ENCODE data around the gene SYNGR3.
"Not testable (repeated sequence)": the region's sequence is repeated elsewhere in the genome, so short reads cannot be mapped to it uniquely, and the experiment has no call there.

SYNGR3 gene, protein sequence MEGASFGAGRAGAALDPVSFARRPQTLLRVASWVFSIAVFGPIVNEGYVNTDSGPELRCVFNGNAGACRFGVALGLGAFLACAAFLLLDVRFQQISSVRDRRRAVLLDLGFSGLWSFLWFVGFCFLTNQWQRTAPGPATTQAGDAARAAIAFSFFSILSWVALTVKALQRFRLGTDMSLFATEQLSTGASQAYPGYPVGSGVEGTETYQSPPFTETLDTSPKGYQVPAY

DNA sequence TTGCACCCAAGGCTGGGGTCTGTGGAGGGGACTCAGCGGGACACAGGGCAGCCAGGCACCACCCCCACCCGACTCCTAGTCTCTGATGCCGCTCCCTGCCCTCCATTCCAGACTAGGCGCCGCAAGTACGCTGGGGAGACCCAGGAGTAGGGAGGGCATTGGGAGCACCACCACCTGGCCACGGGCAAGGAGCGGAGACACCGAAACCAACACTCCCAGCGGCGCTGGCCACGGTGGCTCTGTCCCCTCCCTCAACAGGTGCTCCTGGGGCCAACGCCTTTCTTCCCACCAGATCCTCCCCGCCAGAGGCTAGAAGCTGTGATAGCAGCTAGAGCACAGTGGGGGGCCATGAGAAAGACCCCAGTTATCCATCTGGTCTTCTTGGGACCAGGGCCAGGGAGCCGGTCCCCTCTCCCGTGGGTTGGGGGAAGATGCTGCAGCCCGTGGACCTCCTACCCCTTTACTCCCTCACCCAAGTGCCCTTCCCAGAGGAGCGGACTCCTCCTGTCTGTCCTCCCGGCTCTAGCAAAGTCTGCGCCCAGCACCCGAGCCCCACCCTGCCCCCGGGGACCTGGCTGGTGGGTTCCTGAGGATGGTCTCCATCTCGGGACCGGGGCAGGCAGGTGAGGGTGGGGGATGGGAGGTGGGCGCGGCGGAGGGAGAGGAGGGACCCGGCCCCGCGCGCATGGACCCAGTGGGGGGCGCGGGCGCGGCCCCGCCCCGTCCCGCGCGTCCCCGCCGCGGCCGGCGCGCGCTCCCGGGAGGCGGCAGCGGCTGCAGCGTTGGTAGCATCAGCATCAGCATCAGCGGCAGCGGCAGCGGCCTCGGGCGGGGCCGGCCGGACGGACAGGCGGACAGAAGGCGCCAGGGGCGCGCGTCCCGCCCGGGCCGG, at the start of gene SYNGR3:
Gene SYNGR3, plus strand, starts transcription at position 762 of the 892 bp plus-strand sequence. CDS start 133 bp downstream, outside the sequence.
- DNase-seq (ENCODE audit: low spot score) = peak; percentile 59

DNA sequence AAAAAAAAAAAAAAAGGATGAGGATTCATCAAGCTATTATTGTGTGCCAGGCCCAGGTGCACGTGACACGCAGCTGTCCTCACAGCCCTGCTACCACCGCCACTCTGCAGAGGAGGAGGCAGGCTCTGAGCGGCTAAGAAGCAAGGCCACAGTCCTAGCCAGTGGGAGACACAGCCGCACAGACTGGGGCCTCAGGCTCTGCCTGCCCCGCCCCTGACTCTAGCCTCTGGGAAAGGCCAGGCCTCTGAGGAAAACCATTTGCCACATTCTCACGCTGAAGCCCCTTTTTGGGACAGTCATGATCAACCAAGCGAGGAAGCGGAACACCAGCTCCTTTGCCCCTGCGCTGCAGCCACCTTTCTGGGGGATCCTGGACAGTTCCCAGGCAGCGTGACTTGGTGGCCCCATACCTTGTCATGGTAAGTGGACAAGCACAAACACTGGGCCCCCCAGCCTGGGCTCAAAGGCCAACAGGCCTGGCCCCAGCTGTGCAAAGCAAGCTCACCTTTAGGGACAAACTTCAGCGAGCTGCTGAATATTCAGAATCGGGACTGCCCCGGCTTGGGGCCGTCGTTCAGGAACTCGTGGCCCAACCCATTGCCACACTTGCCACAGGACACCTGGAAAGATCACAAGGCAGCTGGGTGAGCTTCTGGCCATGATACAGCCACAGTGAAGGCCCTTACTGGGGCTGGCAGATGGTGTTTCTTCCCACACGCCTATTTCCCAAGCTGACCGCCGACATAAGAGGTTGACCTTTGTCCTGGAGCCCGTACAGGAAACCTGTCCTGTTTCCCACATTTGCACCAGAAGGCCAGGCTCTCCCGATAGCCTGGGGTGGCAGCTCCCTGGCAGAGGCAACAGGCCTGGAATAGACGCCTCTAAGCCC, 49.3 kb upstream of the SYNGR3 start:
- no peak for DNase-seq (ENCODE audit: low spot score)

DNA sequence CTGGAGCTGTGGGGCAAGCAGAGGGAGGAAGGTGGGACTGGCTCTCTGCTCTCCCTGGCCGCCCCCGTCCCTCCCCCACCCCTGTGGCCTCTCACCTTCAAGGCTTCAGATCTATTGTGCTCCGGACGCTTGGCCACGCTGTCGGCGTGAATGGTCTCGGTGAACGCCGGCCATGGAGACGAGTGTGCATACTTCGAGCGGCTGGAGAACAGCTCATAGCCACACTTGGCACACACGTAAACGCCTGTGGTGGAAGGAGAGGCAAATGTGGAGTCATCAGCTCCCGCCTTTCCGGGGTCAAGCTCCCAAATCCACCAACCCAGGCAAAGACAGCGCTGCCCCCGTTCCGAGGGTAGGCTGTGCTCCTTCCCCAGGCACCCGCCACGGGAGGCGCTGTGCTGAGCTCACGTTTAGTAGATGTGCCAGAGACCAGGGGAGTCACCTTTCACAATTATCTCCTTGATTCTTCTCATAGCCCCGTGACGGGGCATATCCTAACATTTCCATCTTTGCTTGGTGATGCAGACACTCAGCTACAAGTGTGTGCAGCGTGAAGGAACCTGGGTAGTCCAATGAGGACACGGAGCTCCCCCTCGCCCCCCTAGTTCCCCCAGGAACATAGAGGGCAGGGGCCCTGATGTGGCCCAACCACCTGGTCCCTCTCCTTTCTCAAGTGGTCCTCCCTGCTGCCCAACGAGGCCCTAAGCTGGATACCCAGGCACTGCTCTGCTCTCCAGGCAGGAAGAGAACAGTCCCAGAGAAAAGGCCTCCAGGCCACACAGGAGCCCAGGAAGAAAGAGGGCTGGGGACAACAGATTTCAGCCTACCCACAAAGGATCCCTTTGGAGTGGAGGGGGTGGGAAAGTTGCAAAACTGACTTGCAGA, 48.4 kb upstream of the SYNGR3 start:
- DNase-seq (ENCODE audit: low spot score) = no peak

DNA sequence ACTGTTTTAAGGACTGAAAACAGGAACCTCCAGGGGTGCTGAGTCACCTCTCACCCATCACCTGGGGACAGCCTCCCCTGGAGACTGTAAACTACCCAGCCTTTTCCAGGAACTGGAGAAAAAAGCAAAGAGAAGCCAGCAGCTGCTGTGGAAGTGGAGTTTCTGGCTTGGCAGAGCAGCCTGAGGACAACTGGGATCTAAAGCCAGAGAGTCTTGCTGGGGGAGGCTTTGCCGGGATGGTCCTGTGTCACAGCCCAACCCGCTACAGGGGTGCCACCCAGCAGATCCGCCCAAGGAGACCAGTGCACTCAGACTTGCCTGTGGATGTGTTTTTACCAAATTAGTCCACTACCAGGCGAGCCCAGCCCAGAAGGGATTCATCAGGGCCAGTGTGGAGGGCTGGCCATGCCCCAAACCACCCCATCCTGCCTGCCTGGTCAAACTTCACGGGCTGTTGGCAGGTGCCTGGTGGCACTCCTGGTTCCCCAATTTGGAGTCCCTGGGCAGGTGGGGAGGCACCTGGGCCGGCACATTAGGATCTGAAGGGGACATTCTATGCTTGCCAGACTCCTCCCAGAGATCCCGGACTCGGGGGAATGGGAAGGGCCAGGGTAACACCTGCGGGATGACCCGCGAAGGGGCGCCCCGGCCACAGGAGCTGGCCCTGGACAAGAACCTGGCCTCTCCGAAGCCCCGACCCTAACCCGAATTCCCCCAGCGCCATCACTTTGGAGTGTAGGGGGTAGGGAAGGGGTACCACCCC, 47.5 kb upstream of the SYNGR3 start:
- no peak for DNase-seq (ENCODE audit: low spot score)

DNA sequence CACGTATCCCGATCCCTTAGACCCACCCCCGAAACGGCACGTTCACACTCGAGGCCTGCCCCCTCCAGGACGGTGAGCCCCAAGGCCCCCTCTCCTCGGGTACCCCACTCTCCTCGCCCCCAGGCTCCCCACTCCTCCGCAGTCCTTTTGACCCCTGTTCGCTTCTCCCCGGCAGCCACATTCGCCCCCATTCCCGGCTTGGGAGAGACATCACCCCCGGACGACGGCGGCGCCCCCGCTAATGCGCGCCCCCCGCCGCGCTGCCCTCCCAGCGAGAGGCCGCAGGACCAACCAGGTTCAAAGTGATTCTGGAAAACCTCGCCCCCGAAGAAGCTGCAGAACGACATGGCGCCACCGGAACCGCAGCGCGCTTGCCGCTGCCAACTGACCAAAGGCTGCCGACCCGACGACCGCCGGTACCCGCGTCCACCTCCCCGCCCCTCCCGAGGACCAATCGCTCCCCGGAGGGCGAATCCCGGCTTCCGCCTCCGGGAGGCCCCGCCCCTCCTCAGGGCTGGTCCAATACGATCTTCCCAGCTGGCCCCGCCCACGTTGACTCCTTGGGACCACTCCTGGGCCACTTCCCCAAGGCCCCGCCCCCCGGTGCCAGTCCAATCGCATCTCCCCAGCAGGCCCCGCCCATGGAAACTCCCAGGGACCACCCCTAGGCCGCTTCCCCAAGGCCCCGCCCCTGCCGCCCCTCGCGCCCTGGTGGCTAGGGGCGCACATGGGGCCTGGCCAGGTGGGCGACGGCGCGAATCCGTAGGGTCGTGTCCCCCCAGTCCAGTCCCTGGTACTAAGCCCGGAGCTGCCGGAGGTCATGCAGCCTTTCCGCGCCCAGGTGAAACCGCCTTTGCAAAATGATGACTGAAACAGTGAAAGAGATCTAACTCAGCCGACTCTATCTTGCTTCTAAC, 46.7 kb upstream of the SYNGR3 start, which contains the start of gene MSRB1:
Gene MSRB1, minus strand, starts transcription at position 390 of the 917 bp plus-strand sequence. Its CDS starts 43 bp downstream, at position 347.
- peak; percentile 99 for DNase-seq (ENCODE audit: low spot score)

DNA sequence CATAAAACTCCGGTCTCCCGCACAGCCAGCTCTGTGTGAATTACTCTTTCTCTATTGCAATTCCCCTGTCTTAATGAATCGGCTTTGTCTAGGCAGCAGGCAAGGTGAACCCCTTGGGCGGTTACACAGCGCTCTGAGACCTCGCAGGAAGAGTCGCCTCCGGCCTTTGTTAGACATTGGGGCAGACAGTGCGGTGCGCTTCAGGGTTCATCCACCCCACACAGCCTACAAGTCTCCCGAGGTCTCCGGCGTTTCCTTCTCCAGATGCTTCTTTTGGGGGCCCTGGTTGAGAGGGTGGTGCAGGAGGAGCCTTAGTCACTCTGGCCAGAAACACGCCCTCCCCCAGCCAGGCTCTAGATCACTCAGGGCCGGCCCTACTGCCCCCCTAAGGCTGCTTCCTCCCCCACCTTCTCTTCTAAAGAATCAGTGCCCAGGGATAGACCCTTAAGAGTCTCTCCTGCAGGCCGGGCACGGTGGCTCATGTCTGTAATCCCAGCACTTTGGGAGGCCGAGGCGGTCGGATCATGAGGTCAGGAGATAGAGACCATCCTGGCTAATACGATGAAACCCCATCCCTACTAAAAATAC, 45.1 kb upstream of the SYNGR3 start:
- no peak for DNase-seq (ENCODE audit: low spot score)

DNA sequence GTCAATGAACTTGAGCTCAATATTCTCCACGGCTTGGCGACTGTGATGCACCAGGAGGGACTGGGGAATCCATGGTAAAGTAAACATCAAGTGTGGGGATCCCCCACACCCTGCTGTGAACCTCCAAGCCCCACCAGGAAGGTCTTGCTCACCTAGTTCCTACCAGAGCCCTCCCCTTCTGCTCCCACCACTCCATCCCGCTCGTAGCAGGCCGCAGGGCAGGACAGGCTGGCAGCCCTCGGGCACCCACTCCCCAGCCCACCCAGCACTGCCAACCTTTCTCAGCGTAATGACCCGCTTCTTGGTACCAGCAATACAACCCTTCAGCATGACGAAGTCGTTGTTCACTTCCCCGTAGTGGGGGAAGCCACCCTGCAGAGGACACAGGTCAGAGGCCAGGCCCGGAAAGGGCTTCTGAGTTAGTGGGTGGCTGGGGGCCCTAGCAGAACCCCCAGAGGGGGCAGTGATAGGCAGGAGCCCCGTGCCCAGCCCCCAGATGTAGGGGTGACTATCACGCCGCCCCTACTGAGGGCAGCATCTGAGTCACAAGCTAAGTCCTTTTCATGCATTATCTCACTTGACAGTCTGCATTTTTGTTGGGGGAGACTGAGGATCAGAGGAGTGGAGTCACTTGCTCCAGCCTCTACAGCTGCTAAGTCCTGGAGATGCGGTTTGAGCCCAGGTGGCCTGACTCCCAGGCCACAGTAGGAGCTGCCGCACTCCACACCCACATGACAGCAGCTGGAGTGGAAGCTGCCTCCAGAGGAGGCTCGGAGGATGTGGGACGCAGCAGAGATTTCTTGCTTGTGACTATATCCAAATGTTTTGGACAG, 44.0 kb upstream of the SYNGR3 start:
- no peak for DNase-seq (ENCODE audit: low spot score)

DNA sequence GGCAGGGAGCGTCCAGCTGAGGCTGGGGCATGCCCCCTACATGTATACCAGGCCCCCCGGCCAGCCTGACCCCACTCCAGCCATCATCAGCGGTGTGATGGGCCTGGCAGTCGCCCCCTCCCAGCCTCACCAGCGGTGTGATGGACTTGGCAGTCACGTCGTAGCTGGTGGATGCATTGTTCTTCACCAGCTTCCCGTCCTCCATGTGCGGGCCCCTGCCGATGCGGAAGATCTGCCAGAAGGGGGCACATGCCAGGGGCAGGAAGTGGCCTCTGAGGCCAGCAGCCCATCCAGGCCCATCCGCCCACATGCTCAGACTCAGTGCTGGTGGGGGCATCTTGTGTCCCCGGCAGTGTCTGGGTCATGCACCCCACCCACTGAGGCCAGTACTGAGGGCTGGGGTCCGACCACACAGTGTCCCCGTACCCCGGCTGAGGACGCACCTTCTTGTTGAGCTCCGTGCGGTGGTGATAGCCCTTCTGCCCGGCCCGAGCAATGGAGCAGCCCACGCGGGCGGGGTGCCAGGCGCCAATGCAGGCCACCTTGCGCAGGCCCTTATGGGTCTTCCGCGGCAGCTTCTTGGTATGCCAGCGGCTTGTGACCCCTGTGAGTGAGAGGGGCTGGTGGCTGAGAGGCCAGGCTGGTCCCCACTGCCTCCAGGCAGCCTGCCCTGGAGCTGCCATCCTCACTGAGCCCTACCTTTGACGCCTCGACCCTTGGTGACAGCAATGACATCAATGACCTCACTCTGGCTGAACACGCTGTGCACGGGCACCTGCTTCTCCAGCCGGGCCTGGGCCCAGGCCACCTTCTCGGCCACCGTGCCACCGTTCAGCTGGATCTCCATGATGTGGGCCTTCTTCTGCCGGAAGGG, 43.0 kb upstream of the SYNGR3 start:
- no peak for DNase-seq (ENCODE audit: low spot score)

DNA sequence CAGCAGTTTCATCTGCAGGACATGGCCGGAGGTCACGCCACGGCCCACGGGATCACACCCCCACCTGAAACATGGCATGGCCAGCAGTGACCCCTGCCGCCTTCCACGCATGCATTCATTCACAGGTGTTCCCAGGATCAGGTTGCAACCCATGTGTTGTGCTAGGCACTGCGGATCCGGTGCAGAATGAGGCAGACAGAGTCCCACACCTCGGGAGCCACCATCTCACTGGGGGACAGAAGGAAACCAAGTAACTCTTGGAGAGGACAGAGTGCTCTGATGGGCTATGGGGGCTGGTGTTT, 42.5 kb upstream of the SYNGR3 start:
- no peak for DNase-seq (ENCODE audit: low spot score)

DNA sequence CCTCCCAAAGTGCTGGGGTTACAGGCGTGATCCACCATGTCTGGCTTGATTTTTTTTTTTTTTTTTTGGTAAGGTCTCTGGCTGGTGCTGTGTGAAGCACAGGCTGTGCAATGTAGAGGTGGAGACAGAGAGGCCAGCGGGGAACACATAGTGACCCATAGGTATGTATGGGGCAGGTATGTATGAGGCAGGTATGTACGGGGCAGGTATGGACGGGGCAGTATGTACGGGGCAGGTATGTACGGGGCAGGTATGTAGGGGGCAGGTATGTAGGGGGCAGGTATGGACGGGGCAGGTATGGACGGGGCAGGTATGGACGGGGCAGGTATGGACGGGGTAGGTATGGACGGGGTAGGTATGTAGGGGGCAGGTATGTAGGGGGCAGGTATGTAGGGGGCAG, 40.3 kb upstream of the SYNGR3 start:
- DNase-seq (ENCODE audit: low spot score) = no peak

DNA sequence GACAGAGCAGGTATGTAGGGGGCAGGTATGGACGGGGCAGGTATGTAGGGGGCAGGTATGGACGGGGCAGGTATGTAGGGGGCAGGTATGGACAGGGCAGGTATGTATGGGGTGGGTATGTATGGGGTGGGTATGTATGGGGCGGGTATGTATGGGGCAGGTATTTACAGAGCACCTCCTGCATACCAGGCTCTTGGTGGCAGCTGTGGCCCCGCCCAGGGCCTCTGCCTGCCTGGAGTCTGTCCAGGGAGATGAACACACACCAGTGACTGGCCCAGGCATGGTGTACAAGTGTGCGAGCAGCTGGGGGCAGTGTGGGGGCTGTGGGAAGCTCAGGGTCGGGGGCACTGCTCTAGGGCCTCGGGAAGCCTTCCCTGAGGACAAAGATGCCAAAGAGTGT, 39.7 kb upstream of the SYNGR3 start:
- no peak for DNase-seq (ENCODE audit: low spot score)

DNA sequence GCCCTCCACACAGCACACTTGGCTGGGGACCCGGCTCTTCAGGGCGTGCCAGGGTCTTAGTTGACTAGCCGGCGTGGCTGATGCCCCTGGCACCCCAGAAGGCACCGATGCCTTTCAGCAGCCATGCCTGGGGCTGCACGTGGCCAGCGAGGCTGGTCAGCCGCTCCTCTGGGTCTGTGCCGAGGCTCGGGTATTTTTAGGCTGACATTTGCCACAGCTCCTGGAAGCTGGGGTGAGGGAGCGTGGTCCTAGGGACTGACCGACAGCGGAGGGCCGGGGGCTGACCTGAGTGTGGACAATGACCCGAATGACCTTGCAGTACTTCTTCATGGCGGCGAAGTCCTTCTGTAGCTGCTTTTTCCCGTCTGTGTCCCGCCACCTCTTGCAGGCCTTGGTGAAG, 39.2 kb upstream of the SYNGR3 start:
- no peak for DNase-seq (ENCODE audit: low spot score)

DNA sequence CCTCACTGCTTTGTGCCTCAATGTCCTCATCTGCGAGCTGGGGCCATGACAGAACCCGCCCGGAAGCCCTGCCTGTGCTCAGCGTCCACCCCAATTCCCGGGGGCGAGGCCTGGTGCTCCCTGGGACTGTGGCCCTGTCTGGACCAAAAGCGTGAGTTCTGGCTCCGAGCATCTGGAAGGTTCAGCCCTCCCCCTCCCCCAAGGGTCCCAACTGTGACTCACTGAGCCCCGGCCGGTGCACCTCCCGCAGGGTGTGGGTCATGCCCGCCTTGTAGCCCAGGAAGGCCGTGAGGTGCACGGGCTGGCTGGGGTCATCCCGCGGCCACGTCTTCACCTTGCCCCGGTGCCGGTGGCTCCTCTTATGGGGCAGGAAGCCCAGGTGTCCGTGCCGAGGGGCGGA, 36.0 kb upstream of the SYNGR3 start:
- DNase-seq (ENCODE audit: low spot score) = no peak

DNA sequence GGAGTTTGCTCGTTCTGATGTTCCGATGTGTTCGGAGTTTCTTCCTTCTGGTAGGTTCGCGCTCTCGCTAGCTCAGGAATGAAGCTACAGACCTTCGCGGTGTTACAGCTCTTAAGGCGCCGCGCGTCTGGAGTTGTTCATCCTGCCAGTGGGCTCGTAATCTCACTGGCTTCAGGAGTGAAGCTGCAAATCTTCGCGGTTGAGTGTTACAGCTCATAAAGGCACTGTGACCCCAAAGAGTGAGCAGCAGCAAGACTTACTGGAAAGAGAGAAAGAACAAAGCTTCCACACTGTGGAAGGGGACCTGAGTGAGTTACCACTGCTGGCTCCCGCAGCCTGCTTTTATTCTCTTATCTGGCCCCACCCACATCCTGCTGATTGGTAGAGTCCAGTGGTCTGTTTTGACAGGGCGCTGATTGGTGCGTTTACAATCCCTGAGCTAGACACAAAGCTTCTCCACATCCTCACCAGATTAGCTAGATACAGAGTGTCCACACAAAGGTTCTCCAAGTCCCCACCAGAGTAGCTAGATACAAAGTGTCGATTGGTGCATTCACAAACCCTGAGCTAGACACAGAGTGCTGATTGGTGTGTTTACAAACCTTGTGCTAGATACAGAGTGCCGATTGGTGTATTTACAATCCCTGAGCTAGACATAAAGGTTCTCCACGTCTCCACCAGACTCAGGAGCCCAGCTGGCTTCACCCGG, 32.2 kb upstream of the SYNGR3 start:
- DNase-seq (ENCODE audit: low spot score) = not testable (repeated sequence)

DNA sequence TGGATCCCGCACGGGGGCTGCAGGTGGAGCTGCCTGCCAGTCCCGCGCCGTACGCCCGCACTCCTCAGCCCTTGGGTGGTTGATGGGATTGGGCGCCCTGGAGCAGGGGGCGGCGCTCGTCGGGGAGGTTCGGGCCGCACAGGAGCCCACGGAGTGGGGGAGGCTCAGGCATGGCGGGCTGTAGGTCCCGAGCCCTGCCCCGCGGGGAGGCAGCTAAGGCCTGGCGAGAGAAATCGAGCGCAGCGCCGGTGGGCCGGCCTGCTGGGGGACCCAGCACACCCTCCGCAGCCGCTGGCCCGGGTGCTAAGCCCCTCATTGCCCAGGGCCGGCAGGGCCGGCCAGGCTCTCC, 31.7 kb upstream of the SYNGR3 start:
- not testable (repeated sequence) for DNase-seq (ENCODE audit: low spot score)

DNA sequence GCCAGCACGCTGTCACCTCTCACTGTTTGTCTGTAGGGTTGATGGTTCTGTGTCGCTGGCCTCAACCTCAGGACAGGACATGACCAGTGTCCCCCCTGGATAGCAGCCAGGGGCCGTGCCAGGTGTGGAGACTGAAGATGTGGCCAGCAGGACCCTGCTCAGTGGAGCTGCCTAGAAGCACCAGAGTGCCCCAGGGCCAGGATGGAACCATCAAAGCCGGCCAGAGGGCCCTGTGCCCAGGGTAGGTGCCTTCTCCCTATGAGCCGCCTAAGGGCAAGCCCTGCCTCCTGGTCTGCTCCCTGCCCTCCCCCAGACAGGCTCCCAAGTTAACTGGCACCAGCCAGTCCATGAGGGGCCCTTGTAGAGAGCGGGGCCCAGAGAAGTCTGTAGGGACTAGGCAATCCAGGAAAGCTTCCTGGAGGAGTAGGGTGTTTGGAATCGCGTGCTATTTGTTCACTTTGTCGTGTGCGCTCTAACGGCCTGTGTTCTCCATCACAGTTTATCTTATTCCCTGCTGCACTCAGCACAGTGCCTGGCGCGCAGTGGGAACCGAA, 31.0 kb upstream of the SYNGR3 start:
- DNase-seq (ENCODE audit: low spot score) = no peak

All from iPS-NIHi11 (cell line).